ENCODE measurements around the gene AP1M2.

GRCh38 chr19:10617409-10618121, 30.5 kb upstream of the AP1M2 start:
- TF ChIP-seq POLR2AphosphoS5 (IDR thresholded peaks at IDR 0.05; ENCODE audit: insufficient read depth in 1 of 2, low read depth in 1 of 2) (peak in 1 of 2 donors; percentile 65), CTCF (IDR thresholded peaks at IDR 0.05) (no peak)
